ENCODE data around the gene TGIF2LX.
"Not testable (repeated sequence)": the region's sequence is repeated elsewhere in the genome, so short reads cannot be mapped to it uniquely, and the experiment has no call there.

Gene TGIF2LX

DNA sequence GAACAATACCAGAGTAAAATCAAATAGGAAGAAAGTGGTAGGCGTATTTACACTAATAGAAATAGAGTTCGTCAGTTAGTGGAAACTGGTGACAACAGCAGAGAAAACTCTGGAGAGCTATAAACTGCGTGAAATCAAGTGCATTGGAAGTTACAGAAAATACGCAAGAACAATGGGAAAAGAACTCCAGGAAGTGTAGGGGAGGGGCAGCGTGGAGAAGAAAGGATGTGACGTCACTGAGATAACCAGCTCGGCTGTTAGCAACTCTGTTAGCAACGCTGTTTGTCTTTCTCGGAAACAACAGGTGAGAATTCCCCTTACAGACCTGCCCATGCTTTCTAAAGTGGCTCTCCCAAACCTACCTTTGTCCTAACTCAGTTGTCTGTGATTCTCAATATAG is at the start of gene TGIF2LX:
TGIF2LX (plus strand) TSS at position 244 of the 400 bp plus-strand sequence. CDS start 178 bp downstream, outside the sequence.
- in situ Hi-C loops (cut with HindIII; ENCODE audit: low sequenced_read_pairs) = not testable (repeated sequence)

DNA sequence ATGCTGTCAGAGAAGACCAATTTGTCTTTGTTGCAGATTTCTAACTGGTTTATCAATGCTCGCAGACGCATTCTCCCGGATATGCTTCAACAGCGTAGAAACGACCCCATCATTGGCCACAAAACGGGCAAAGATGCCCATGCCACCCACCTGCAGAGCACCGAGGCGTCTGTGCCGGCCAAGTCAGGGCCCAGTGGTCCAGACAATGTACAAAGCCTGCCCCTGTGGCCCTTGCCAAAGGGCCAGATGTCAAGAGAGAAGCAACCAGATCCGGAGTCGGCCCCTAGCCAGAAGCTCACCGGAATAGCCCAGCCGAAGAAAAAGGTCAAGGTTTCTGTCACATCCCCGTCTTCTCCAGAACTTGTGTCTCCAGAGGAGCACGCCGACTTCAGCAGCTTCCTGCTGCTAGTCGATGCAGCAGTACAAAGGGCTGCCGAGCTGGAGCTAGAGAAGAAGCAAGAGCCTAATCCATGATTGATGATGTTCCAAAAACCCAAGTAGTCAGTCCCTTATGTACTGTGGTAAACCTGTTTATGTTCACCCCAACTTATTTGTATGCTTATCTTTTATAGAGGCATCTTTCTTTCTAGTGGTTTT is 728 bp downstream of the TGIF2LX start:
- in situ Hi-C loops (cut with HindIII; ENCODE audit: low sequenced_read_pairs) = not testable (repeated sequence)

DNA sequence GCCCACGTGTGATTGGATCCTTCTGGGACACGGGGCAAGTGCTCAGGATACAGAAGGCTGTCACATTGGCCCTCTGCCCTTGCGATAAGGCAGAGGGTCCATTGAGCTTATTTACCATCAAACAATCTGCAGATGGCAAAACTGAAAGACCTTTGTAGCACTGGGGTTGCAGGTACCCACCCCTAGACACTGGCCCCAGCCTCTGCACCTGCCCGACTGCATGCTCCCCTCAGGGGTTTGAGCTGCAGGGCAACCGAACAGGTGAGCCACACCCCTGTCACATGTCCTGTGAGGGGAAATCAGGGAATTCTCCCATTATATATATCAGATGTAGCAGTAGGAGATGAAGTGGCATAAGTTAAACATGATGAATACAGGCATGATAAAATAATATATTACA is 21.4 kb downstream of the TGIF2LX start:
- in situ Hi-C loops (cut with HindIII; ENCODE audit: low sequenced_read_pairs) = not testable (repeated sequence)

DNA sequence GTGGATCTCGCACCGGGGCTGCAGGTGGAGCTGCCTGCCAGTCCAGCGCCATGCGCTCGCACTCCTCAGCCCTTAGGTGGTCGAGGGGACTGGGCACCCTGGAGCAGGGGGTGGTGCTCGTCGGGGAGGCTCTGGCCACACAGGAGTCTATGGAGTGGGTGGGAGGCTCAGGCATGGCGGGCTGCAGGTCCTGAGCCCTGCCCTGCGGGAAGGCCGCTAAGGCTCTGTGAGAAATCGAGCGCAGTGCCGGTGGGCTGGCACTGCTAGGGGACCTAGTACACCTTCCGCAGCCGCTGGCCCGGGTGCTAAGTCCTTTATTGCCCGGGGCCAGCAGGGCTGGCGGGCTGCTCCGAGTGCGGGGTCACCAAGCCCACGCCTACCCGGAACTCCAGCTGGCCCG is 43.9 kb downstream of the TGIF2LX start:
- in situ Hi-C loops (cut with HindIII; ENCODE audit: low sequenced_read_pairs) = not testable (repeated sequence)
